ENCODE results near the gene PPP1R12B.
"Not testable (repeated sequence)": the region's sequence is repeated elsewhere in the genome, so short reads cannot be mapped to it uniquely, and the experiment has no call there.

PPP1R12B gene

DNA sequence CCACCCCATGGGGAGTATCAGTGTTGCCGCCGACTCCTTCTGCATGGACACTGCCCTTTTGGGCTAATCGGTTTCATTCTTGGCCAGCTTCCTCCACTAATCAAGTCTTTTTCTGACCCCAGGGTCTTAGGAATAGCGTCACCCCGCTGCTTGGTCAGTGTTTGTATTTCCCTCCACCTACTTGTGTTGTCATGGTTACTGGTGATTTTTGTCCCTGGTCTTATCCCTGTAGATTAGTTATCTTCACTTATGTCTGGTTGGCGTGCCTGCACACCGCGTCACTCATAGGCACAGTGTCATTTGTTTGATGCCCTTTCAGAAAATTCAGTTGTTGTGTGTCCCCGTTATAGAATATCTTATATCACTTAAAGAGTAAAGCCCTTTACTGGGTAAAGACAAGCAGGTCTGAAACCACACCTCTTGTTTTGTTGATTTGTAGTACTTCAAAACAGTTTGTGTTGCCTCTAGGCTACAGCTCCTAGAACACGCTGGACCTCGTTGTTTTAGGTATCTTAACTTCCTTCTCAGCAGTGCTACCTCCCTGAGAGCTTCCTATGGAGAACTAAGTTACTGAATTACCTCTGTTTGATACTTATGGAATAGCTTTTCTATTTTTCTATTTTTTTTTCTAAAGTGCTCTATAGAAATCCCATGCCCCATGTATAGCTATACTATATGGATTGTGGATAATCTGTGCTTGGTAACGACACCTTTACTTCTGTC lies 868 bp downstream of the PPP1R12B start:
- DNase-seq, result no peak

DNA sequence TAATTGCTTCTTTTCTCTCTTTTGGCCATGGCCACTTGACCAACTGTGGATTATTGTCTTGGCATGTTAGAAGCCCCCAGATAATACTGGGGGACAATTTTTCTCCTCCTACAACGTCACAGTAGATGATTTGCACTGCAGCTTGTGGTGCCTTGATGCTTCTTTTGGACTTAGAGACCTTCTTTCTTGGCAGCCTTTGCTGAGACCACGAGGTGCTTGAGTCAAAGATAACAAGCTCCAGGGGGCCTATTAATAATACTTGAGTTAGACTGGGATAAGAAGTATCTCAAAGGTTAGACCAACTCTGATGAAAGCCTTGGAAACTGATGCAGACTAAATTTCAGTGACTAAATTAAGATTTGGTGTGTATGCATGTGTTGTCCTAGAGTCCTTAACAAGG lies 3.2 kb downstream of the PPP1R12B start:
- no peak for DNase-seq

DNA sequence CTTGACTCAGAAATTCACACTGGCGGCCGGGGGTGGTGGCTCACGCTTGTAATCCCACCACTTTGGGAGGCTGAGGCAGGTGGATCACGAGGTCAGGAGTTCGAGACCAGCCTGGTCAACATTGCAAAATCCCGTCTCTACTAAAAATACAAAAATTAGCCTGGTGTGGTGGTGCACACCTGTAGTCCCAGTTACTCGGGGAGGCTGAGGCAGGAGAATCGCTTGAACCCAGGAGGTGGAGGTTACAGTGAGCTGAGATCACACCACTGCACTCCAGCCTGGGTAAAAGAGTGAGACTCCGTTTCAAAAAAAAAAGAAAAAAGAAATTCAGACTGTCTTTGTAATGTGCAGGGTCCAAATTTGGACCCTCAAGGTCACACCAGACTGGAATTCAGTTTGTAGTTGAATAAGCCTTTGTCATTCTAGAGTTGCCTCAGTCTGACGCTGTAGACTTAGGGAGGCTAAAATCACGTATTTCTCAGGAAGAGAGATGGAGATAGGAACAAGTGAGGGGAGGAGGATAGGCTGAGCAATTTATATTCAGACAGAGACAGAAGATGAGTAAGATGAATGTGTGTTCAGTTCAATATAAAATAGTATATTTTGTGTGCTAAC lies 4.2 kb downstream of the PPP1R12B start:
- not testable (repeated sequence) for DNase-seq

DNA sequence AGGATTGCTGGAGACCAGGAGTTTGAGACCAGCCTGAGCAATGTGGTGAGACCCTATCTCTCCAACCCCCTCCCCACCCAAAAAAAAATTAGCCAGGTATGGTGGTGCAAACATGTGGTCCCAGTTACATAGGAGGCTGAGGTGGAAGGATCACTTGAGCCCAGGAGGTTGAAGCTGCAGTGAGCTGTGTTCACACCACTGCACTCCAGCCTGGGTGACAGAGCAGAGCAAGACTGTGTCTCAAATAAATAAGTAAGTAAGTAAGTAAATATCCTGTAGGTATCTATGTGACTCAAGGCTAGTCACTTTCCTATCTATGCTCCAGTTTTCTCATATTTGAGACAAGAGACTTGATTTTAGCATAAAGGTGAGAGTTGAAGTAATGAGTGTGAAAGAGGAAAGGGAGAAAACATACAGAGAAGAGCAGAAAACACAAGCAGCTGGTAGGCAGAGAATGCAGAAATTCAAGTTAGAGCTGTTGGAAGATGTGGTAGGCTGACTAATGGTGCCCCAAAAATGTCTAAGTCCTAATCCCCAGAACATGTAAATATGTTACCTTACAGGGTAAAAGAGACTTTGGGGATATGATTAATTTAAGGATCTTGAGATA lies 7.5 kb downstream of the PPP1R12B start:
- DNase-seq, result no peak

DNA sequence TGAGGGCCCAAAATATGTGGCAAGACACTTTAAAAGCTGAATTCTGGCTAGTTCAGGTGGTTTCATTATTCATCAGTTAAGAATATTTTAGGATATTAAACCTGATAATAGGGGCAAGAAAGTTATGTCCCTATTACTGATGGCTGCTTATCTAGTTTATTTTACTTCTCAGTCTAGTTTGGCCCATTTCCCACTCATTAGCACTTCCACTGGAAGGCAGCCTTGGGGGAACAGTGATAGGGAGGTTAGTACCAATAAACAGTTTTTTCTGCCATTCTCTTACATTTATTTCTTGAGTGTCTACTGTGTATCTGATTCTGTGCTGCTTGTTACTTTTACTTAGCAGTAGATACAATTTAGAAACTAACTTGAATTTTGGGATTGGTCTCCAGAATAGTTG lies 9.0 kb downstream of the PPP1R12B start:
- DNase-seq, result no peak

DNA sequence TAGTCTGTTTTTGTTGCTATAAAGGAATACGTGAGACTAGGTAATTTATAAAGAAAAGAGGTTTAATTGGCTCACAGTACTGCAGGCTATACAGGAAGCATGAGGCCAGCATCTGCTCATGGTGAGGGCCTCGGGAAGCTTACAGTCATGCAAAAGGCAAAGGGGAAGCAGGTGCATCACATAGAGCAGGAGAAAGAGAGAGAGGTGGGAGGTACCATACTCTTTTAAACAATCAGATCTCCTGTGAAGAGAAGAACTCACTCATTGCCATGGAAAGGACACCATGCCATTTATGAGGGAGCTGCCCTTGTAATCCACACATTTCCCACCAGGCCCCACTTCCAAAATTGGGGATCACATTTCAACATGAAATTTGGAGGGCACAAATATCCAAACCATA lies 12.7 kb downstream of the PPP1R12B start:
- DNase-seq, result no peak

DNA sequence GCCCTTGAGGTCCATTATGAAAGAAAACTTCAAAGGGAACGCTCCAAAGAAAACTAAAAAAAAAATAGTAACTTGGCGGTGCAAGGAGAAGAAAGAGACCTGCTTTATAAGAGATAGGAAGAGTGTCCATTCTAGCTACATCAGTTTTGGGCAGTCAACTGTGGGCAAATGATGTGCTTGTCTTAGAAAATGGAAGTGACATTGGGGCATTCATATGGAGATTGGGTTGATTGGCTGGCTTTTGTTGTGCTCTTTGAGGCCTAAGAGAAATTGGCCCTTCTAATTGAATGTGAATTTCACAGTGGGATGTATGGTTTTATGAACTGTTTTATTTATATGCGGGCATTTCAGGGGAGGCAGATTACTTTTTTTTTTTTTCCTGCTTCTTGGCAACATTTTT lies 13.2 kb downstream of the PPP1R12B start:
- DNase-seq, result no peak

DNA sequence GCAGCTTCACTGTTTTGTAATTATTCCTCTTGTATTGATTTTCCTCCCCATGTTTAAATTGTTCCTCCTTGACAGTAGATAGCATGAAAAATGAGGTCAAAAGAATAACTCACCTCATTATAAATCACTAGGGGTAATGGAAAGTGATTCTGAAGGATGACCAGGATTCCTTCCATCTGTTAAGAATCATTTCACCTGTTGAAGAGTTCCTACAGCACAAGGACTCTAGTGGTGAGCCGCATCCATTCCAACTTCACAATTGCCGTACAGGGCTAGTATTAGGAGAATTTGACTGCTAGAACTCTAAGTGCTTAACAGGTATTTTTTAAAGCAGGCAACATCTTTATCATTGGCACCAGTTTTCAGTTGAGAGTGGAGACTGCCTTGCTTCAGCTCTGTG lies 13.7 kb downstream of the PPP1R12B start:
- no peak for DNase-seq

DNA sequence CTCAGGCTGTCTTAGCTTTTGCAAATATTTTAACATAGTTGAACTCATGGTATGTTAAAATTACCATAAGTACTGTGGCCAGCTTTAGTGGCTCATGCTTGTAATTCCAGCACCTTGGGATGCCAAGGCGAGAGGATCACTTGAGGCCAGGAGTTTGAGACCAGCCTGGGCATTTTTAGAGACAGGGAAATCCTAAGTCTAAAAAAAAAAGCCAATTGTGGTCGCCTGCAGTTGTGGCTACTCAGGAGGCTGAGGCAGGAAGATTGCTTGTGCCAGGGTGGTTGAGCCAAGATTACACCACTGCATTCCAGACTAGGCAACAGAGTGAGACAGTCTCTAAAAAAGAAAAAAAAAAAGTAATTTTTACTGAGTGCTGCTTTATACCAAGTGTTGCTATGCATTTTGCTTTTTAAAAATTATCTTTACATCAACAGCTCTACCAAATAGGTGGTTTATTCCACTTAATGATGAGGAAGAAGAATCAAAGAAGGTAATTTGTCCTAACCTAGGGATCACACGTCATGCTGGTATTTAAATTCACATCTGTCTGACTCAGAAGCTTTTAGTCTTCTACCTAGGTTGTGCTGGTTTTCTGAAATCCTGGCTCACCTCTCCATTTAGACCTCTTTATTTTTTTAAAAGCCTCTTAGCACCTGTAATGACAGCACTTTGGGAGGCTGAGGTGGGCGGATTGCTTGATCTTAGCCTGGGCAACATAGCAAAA lies 16.8 kb downstream of the PPP1R12B start:
- no peak for DNase-seq

DNA sequence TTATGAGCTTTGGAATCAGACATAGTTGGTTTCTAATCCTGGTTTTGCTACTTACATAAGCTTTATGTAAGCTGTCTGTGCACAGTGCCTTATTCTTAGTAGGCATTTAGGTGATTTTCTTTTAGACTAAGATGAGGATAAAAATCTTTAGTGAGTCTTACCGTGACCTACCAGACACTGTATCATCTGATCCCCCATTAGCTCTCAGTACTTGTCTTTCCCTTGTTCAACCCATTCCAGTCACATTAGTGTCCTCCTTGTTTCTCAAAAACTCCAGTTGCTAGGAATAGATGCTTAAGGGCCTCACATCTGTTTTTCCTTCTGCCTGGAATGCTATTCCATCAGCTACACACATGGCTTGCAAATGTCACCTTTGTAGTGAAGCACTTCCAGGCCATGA lies 18.8 kb downstream of the PPP1R12B start:
- no peak for DNase-seq

DNA sequence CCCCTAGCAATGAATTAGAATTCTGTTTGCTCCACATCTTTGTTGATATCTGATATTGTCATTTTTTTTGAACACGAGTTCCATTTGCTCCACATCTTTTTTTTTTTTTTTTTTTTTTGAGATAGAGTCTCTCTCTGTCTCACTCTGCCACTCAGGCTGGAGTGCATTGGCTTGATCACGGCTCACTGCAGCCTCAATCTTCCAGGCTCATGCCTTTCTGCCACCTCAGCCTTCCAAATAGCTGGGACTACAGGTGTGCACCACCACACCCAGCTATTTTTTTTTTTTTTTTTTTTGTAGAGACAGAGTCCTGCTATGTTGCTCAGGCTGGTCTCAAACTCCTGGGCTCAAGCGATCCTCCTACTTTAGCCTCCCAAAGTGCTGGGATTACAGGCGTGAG lies 22.4 kb downstream of the PPP1R12B start:
- DNase-seq, result not testable (repeated sequence)

DNA sequence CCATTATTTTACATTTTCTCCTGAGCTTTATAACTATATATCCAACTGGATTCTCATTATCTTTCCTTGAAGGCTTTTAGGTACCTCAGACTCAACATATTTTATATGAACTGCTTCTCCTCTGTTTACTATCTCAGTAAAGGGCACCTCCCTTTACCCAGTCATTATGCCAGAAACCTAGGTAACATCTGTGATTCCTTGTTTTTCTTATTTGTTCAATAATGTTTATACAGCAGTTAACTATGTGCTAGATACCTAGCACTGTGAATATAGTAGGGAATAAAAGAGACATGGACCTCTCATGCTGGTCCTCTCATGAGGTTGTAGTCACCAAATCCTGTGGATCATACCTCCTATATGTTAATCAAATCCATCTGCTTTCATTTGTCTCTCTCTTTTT lies 25.6 kb downstream of the PPP1R12B start:
- DNase-seq, result no peak

DNA sequence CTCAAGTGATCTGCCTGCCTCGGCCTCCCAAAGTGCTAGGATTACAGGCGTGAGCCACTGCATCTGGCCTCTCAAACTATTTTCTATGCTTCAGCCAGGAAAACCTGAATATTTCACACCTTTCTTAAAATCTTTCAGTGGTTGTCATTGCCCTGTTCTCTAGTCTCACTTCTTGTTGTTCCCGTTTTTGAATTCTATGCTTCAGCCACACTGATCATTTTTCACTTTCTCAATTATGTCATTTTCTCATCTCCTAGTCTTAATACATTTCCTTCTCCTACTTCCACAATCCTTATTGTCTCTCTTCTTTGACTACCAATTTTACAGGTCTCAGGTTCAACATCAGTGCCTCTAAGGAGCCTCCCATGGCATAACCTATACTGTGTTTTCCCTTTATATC lies 26.7 kb downstream of the PPP1R12B start:
- not testable (repeated sequence) for DNase-seq

DNA sequence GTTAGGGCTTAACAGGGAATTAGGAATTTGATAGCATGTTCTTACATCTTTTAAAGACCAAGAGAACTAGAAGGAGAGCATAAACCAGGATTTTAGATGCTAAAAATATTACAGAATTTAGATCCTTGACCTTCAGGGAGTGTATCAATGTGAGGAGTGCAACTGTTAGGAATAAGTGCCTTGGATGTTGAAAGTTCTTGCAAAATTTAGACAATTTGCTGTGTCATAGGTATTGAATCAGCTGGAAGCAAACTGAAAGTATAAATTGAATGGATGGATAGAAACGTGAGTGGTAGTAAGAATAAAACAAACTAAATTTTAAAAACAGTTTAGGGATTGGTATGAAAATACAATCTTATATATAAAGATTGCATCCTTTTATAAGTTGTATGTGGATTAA lies 27.7 kb downstream of the PPP1R12B start:
- no peak for DNase-seq

DNA sequence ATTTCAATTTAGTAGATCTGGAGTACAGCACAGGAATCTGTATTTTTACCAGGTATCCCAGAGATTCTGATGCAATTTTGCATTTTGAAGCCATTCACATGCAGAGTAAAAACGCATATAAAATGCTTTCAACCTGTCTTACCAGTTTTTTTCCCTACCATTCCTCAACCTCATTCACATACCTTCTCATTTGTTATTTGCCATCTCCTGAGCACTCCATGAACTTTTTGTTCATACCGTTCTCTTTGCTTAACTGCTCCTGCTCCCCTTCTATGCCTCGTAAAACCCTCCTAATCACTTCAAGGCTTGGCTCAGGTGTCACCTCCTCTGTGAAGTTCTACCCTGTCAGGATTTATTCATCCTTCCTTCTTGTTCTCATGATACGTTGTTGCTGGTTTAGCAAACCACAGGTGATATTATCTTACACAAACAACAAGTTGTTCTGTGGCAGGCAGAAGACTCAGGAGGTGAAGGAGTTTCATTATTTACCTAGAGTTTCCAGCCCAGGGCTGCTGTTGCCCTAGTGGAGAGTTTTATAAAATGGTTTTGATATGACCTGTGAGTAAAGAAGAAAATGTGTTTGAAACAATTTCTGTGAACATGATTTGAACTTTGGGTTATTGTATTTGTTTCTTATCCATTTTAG lies 31.5 kb downstream of the PPP1R12B start:
- DNase-seq, result not testable (repeated sequence)

DNA sequence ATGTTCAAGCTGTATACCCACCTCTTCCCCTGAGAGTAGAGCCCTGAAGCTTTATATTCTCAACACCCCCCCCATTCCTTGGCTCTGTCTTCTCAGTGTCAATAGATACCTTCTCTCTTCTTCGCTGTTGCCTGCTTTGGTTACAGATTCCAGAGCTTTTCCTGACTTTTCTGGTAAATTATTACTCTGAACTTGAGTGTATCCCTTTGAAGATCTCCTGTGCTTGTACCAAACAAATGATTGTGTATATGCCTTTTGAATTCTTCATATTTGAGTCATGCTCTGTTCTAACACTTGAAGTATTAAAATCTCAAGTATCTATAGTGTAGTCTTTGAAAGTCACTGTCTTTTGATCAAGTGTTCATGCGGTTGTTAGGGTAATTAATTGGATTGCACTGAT lies 32.0 kb downstream of the PPP1R12B start:
- DNase-seq, result not testable (repeated sequence)

DNA sequence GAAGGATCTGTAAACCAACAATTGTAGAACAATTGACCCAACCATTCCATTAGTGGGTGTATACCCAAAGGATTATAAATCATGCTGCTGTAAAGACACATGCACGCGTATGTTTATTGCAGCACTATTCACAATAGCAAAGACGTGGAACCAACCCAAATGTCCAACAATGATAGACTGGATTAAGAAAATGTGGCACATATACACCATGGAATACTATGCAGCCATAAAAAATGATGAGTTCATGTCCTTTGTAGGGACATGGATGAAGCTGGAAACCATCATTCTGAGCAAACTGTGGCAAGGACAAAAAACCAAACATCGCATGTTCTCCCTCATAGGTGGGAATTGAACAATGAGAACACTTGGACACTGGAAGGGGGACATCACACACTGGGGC lies 33.4 kb downstream of the PPP1R12B start:
- DNase-seq, result not testable (repeated sequence)

DNA sequence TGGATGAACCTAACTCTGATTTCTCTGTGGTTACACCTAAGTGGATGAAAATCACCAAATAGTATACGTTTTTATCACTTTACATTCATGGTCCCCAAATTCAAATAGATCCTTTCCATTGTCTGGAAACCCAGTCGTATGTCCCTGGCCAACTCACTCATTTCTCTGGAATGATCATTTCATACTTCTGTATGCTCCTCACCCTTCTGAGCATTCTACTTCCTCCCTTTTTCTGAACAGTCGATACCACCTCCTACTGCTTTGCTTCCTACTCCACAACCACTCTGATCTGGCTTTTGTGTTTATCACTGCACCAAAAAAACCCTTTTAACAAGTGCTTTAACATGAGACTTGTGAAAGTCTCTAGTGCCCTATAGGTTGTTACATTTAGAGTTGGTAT lies 47.3 kb downstream of the PPP1R12B start:
- not testable (repeated sequence) for DNase-seq

DNA sequence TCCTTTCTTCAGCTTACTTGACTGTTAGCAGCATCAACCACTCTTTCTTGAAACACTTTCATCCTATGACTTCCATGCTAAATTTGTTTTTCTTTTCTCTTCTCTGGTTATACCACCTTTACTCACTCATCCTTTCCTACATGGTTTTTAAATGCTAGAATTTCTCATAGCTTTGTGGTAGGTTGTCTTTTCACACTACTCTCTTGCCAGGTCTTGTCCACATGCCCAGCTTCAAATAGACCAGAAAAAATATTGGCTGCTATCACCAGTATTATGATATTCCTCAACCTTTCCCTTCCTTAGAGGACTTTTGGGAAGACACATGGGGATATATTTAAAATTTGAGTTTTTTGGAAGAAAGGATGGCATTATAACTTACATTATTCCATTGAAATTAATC lies 48.8 kb downstream of the PPP1R12B start:
- DNase-seq, result no peak

DNA sequence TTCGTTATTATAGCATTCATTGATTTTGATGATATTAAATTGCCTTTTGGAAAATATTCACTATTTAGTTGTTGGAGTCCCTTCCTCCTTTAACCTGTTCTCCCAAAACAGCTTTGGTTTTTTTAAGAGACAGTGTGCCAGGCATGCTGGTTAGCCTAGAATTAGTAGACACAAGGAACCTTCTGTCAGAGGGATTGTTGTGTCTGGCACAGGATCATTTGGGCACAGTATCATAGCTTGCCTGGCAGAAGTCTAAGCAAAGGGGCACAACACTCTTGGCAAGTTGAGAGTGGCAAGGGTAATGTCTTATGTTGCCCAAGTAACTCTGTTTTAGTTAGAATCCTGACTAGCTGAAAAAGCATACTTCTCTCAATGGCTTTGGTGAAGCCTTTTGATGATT lies 49.9 kb downstream of the PPP1R12B start:
- DNase-seq, result not testable (repeated sequence)

DNA sequence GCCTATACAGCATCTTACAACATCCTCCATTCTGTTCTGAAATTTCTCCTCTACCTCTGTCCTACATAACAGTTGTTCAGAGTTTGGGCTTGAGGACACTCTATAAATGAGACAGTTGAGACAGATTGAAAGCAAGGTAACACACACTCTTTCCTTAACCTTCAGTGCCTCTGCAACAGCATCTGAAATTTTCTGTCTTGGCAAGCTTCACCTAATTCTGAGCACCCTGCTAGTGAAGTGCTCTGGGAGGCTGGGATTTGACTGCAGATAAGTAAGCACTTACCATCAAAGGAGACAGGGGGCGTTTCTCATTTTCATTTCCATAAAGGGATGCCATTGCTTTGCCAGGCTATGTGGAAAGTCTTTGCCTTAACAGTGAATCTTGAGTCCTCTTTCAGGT lies 53.3 kb downstream of the PPP1R12B start:
- not testable (repeated sequence) for DNase-seq

DNA sequence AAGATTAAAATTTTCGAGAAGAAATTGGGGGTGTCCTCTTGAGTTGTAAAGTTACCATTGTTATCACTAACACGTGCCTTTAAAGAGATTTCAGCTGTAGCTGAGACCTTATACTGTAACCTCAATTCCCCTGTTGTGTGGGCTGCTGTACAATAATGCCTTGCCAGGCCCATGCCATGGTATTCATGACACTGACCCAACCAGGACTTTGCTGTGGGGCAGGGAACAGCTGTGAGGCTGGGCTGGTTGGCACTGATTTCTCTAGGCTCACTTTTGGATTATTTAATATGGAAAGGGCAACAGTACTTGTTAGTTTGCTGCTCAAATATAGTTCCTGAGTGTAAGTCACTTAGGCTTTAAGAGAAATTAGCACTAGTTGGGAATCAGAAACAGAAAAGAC lies 54.9 kb downstream of the PPP1R12B start:
- not testable (repeated sequence) for DNase-seq

DNA sequence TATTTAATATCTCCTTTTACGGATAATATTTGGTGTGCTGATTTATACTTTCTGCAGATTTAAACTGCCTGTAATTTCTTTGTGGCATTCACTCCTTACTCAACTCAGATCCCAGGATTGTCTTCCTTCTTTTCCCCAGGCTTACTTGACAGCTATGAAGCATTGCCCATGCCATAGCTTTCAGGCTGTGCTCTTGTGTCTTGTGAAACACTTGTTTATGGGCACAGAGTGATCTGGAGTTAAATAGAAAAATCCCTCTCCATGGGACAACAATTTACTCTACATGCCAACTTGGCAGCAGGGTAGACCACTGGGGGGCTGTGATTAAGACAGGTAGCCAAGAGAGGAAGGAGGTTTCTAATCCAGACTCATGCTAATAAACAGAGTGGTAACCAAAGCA lies 57.4 kb downstream of the PPP1R12B start:
- DNase-seq, result no peak
